Panc1 (cell line): ENCODE data around the gene GALNT10. TPM values are rescaled to one million over a fixed set of nuclear protein-coding genes. Genes with fewer than 3 reads are reported as not detected.

ENCODE experiments used
- ATAC-seq: fragments of 200-7000 bp; cut with Tn5 transposase; 2 replicates; pipeline ENCODE4 v1.9.1; 2020; ENCODE audit warnings: mild to moderate bottlenecking, moderate library complexity
- BruUV-seq: library from RNA; stranded (reverse); fragments of 400-500 nt; replicated peaks from 2 replicates; lab custom pipeline; 2021; lab: Mats Ljungman, UMichigan
- CTCF ChIA-PET: fragments of 300-600 bp; sonication (Branson Sonifier 250); formaldehyde crosslinking; loops from one replicate; lab custom pipeline; 2022; ENCODE audit warnings: antibody characterized with exemption; lab: Charles Lee
- POLR2A ChIA-PET: fragments of 300-600 bp; sonication (Branson Sonifier 250); formaldehyde crosslinking; loops from one replicate; lab custom pipeline; 2022; ENCODE audit warnings: antibody characterized with exemption; lab: Charles Lee
- DNase-seq: peaks from one replicate; pipeline ENCODE4 v3.0.0-alpha.2; 2010; ENCODE audit warnings: low read depth, low spot score
- H3K27ac ChIP-seq: 2 replicates; pipeline ENCODE4 v1.5.1; 2011; ENCODE audit warnings: mild to moderate bottlenecking, low read length, inconsistent platforms
- H3K27me3 ChIP-seq: fragments of 200-500 bp; sonication (Bioruptor generic); 2 replicates; pipeline ENCODE4 v1.6.0; 2014; ENCODE audit warnings: low read length, inconsistent platforms; ENCODE audit not compliant: control insufficient read depth, insufficient read depth
- H3K36me3 ChIP-seq: fragments of 200-500 bp; sonication (Bioruptor generic); 2 replicates; pipeline ENCODE4 v1.5.1; 2014; ENCODE audit warnings: inconsistent platforms, mild to moderate bottlenecking, low read length, moderate library complexity; ENCODE audit not compliant: control insufficient read depth, insufficient read depth
- H3K4me1 ChIP-seq: 2 replicates; pipeline ENCODE4 v1.5.1; 2011; ENCODE audit warnings: inconsistent platforms, mild to moderate bottlenecking, low read length, moderate library complexity; ENCODE audit not compliant: control insufficient read depth, insufficient read depth
- H3K4me3 ChIP-seq, 2 experiments: 2 replicates each; pipeline ENCODE4 v1.5.1; 2011 to 2012; ENCODE audit warnings: low read depth in 2 of 2, low read length in 2 of 2, mild to moderate bottlenecking in 2 of 2, inconsistent platforms in 1 of 2, moderate library complexity in 1 of 2
- H3K9me3 ChIP-seq: fragments of 200-500 bp; sonication (Bioruptor generic); 2 replicates; pipeline ENCODE4 v1.5.1; 2014; ENCODE audit warnings: low read depth, mild to moderate bottlenecking, inconsistent platforms, low read length, moderate library complexity; ENCODE audit not compliant: control insufficient read depth, insufficient read depth
- POLR2AphosphoS5 ChIP-seq: IDR thresholded peaks from 2 replicates; pipeline ENCODE4 v1.6.1; 2012; ENCODE audit warnings: mild to moderate bottlenecking, low read depth, low read length, moderate library complexity
- SIN3A ChIP-seq: IDR thresholded peaks from 2 replicates; pipeline ENCODE4 v1.6.1; 2012; ENCODE audit warnings: low read depth, mild to moderate bottlenecking, low read length, moderate library complexity, borderline replicate concordance; ENCODE audit not compliant: insufficient read depth
- TCF7L2 ChIP-seq: IDR thresholded peaks from 2 replicates; pipeline ENCODE4 v1.6.1; 2011; ENCODE audit warnings: mild to moderate bottlenecking, low read depth, low read length, inconsistent platforms
- in situ Hi-C: cut with HindIII; loops from 2 replicates; pipeline ENCODE4 v1.10.0; 2016; ENCODE audit warnings: low sequenced_read_pairs, low pct_unique_long_range_greater_than_20kb
- intact Hi-C: fragments of 100-400 bp; cut with micrococcal nuclease; formaldehyde crosslinking; loops from one replicate; pipeline ENCODE4 v1.10.0; 2022; ENCODE audit not compliant: unreplicated experiment
- total RNA-seq: library from RNA; stranded (reverse); gene quantifications from one replicate; pipeline ENCODE4 v1.2.1, GENCODE V29; 2021; ENCODE audit not compliant: unreplicated experiment
- TF ChIP-seq, protein P1 (sequence below), 2 experiments: IDR thresholded peaks; 2 replicates each; pipeline ENCODE4 v1.6.1; 2011 to 2012; ENCODE audit warnings: low read depth in 2 of 2, control low read depth in 1 of 2, low read length in 1 of 2, mild to moderate bottlenecking in 1 of 2, moderate library complexity in 1 of 2; ENCODE audit not compliant: insufficient read depth in 1 of 2
- TF ChIP-seq, protein P2 (sequence below): fragments of 450-650 bp; IDR thresholded peaks from 2 replicates; pipeline ENCODE4 v1.5.1; 2017; ENCODE audit warnings: mild to moderate bottlenecking

GALNT10 gene
- total RNA-seq, 1 experiment from 2014 or later, result 50.5 TPM

DNA sequence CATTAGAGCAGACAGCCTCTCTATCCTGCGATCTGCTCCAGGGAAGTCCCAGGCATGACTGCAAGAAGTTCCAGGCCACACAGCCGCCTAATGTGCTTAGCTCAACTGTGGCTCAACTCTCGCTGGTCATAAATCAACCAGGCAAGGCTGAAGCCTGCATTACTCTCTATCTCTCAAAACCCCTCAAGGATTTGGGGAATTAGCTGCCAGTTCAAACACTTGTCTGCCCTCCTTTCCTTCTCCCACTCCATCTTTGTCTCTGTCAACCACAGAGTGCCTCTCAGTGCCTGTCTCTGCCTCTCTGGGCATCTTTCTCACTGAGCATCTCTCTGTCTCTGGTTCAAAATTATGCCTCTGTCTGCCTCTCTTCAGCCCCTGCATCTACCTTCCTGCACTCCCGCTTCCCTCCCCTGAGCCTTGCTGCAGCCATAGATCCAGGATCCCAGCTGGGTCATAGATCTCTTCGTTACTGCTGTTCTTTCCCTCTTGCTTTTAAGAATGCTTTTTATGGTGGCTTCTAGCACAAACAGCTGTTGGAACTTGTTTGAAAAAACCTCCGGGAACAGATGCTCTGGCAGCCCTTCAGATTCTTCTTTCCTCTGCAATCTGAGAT, 27.9 kb upstream of the GALNT10 start:
- no peak overlapping the region for H3K27ac ChIP-seq
- CTCF ChIA-PET, result no interaction called here
- no peak overlapping the region for H3K4me3 ChIP-seq
- POLR2A ChIA-PET, result no interaction called here
- peaks cover 16% of the 10 kb centered on the region for H3K27me3 ChIP-seq
- ATAC-seq, result no peak
- BruUV-seq, result no TSS peak
- in situ Hi-C loops (no loop called here), intact Hi-C loops (no loop called here)
- DNase-seq, result no peak
- no peaks in the 10 kb centered on the region for H3K36me3 ChIP-seq
- no peaks in the 10 kb centered on the region for H3K9me3 ChIP-seq
- no peaks in the 10 kb centered on the region for H3K4me1 ChIP-seq
- no peak for TF ChIP-seq POLR2AphosphoS5
- no peak for TF ChIP-seq SIN3A
- TF ChIP-seq, protein P1, sequence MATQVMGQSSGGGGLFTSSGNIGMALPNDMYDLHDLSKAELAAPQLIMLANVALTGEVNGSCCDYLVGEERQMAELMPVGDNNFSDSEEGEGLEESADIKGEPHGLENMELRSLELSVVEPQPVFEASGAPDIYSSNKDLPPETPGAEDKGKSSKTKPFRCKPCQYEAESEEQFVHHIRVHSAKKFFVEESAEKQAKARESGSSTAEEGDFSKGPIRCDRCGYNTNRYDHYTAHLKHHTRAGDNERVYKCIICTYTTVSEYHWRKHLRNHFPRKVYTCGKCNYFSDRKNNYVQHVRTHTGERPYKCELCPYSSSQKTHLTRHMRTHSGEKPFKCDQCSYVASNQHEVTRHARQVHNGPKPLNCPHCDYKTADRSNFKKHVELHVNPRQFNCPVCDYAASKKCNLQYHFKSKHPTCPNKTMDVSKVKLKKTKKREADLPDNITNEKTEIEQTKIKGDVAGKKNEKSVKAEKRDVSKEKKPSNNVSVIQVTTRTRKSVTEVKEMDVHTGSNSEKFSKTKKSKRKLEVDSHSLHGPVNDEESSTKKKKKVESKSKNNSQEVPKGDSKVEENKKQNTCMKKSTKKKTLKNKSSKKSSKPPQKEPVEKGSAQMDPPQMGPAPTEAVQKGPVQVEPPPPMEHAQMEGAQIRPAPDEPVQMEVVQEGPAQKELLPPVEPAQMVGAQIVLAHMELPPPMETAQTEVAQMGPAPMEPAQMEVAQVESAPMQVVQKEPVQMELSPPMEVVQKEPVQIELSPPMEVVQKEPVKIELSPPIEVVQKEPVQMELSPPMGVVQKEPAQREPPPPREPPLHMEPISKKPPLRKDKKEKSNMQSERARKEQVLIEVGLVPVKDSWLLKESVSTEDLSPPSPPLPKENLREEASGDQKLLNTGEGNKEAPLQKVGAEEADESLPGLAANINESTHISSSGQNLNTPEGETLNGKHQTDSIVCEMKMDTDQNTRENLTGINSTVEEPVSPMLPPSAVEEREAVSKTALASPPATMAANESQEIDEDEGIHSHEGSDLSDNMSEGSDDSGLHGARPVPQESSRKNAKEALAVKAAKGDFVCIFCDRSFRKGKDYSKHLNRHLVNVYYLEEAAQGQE (IDR thresholded peaks at IDR 0.05; ENCODE audit: insufficient read depth in 1 of 2, low read depth in 2 of 2, low read length in 1 of 2), result no peak
- no peak for TF ChIP-seq TCF7L2
- TF ChIP-seq, protein P2, sequence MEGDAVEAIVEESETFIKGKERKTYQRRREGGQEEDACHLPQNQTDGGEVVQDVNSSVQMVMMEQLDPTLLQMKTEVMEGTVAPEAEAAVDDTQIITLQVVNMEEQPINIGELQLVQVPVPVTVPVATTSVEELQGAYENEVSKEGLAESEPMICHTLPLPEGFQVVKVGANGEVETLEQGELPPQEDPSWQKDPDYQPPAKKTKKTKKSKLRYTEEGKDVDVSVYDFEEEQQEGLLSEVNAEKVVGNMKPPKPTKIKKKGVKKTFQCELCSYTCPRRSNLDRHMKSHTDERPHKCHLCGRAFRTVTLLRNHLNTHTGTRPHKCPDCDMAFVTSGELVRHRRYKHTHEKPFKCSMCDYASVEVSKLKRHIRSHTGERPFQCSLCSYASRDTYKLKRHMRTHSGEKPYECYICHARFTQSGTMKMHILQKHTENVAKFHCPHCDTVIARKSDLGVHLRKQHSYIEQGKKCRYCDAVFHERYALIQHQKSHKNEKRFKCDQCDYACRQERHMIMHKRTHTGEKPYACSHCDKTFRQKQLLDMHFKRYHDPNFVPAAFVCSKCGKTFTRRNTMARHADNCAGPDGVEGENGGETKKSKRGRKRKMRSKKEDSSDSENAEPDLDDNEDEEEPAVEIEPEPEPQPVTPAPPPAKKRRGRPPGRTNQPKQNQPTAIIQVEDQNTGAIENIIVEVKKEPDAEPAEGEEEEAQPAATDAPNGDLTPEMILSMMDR, result no peak

DNA sequence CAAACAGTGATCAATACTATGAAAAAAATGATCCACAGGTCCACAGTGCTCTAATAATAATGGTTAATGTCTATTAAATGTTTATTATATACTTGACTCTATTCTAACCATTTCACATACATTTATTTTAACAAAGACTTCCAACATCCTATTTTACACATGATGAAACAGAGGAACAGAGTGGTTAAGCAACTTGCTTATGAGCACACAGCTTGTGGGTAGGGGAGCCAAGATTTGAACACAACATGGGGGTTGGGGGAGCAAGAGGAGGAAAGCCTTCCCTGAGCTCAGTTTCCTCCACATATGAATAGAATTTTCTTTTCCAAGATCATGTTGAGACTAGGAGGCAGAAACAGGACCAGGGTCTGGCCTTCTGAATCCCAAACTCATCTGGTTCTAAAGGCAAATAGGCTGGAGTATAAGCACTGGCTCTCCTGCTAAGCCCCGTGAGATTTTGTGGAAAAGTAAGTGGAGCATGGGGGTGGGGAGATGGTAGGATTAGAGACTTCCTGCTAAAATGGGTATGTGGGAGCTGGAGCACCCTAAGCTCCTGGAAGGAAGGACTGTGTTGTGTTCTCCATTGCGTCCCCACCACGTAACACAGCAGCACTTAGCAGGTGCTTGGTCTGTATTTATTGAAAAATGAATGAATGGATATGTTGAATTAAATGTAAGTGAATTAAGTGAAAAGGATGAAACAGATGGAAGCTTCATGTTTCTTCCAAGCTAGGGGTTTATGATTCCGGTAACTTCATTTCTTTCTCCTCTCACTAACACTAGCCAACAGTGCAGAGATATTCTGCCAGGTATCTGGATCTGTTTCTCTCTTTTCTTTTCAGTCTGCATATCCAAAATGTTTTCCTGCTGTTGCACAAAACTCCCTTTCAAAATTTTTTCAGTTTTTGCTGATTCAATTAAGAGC, 26.9 kb upstream of the GALNT10 start:
- in situ Hi-C loops, result no loop called here
- H3K36me3 ChIP-seq, result no peaks in the 10 kb centered on the region
- H3K27ac ChIP-seq, result no peak overlapping the region
- DNase-seq (no peak), ATAC-seq (no peak)
- BruUV-seq, result no TSS peak
- intact Hi-C loops, result no loop called here
- H3K27me3 ChIP-seq, result peaks cover 14% of the 10 kb centered on the region
- ChIA-PET POLR2A (no interaction called here), CTCF (interaction anchor here (0.6 kb wide), 1 partner anchor 1651 kb away, joined by 3 read pairs; no protein-coding TSS in a partner anchor)
- TF ChIP-seq TCF7L2 (no peak), POLR2AphosphoS5 (no peak), SIN3A (no peak)
- TF ChIP-seq, protein P2, result no peak
- TF ChIP-seq, protein P1 (IDR thresholded peaks at IDR 0.05; ENCODE audit: insufficient read depth in 1 of 2, low read depth in 2 of 2, low read length in 1 of 2), result no peak
- H3K4me3 ChIP-seq, result no peak overlapping the region
- H3K4me1 ChIP-seq, result no peaks in the 10 kb centered on the region
- H3K9me3 ChIP-seq, result no peaks in the 10 kb centered on the region
